ENCODE results near the gene TRIM72.

DNA sequence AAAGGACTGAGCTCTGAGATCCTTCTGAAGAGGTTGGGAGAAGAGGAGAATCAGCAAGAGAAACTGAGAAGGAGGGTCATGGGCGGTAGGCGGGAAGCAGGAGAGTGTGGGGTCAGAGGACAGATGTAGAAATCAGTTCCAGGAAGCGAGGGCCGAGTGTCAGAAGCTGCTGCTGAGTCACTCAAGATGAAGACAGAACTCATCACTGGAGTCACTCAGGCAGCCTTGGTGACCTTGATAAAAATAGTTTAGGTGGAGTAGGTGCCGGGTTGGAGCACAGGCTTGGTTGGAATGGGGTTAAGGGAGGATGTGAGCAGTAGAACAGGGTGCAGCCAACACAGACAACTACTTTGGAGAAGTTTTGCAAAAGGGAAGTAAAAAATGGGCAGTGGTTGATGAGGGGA is 39.7 kb downstream of the TRIM72 start:
- TF ChIP-seq ZFX (CRISPR knock-in tag; IDR thresholded peaks at IDR 0.05) (no peak), BHLHE40 (IDR thresholded peaks at IDR 0.05; ENCODE audit: low read length) (0 out of 2 replicates have a peak, but pooled peaks have one; percentile 34), NEUROD1 (IDR thresholded peaks at IDR 0.05; ENCODE audit: borderline replicate concordance, low read depth, low read length, partially characterized antibody) (peak; percentile 37)

Data from K562 (cell line).